Measurements from ENCODE around the gene PYHIN1.

PYHIN1 gene

GRCh38 chr1:158979229-158979628 is 47.9 kb downstream of the PYHIN1 start:
- Histone ChIP-seq H3K4me1 (no peaks in the 10 kb centered on the region), H3K27me3 (peaks cover 4% of the 10 kb centered on the region; the same call in 1 of the 2 replicates), H3K4me3 (ENCODE audit: low read depth, low read length) (no peak overlapping the region), H3K9me3 (no peaks in the 10 kb centered on the region; the same call in 1 of the 2 replicates), H3K36me3 (no peaks in the 10 kb centered on the region)
- DNase-seq: no peak
- TF ChIP-seq CTCF (IDR thresholded peaks at IDR 0.05; ENCODE audit: low read depth, low read length): no peak

- Histone ChIP-seq H3K9me3 (no peaks in the 10 kb centered on the region), H3K27me3 (no peaks in the 10 kb centered on the region; the same call in 1 of the 2 replicates), H3K4me3 (ENCODE audit: low read depth, low read length) (no peak overlapping the region), H3K36me3 (no peaks in the 10 kb centered on the region), H3K4me1 (no peaks in the 10 kb centered on the region)
- no peak for DNase-seq
- TF ChIP-seq CTCF (IDR thresholded peaks at IDR 0.05; ENCODE audit: low read depth, low read length): no peak
Observed at GRCh38 chr1:158983235-158983634, 51.9 kb downstream of the PYHIN1 start.

- no peak for TF ChIP-seq CTCF (IDR thresholded peaks at IDR 0.05; ENCODE audit: low read depth, low read length)
- DNase-seq: no peak
- Histone ChIP-seq H3K4me3 (ENCODE audit: low read depth, low read length) (no peak overlapping the region), H3K27me3 (no peaks in the 10 kb centered on the region; the same call in 1 of the 2 replicates), H3K9me3 (no peaks in the 10 kb centered on the region), H3K36me3 (no peaks in the 10 kb centered on the region), H3K4me1 (no peaks in the 10 kb centered on the region)
Observed at GRCh38 chr1:158984386-158984785, 53.0 kb downstream of the PYHIN1 start.

GRCh38 chr1:158989424-158989823 is 58.1 kb downstream of the PYHIN1 start:
- no peak for TF ChIP-seq CTCF (IDR thresholded peaks at IDR 0.05; ENCODE audit: low read depth, low read length)

GRCh38 chr1:158992787-158993312 is 61.5 kb downstream of the PYHIN1 start:
- Histone ChIP-seq H3K4me1 (no peaks in the 10 kb centered on the region), H3K36me3 (no peaks in the 10 kb centered on the region), H3K9me3 (no peaks in the 10 kb centered on the region), H3K4me3 (ENCODE audit: low read depth, low read length) (no peak overlapping the region), H3K27me3 (no peaks in the 10 kb centered on the region; the same call in 1 of the 2 replicates)
- no peak for TF ChIP-seq CTCF (IDR thresholded peaks at IDR 0.05; ENCODE audit: low read depth, low read length)
- DNase-seq: no peak

More at GRCh38 chr1:158989424-158989823, 58.1 kb downstream of the PYHIN1 start:
- DNase-seq: no peak
- no peaks in the 10 kb centered on the region for H3K36me3 ChIP-seq
- no peaks in the 10 kb centered on the region for H3K4me1 ChIP-seq
- H3K9me3 ChIP-seq: no peaks in the 10 kb centered on the region
- no peaks in the 10 kb centered on the region; the same call in 1 of the 2 replicates for H3K27me3 ChIP-seq
- H3K4me3 ChIP-seq (ENCODE audit: low read depth, low read length): no peak overlapping the region

GRCh38 chr1:158996998-158997397 is 65.6 kb downstream of the PYHIN1 start:
- Histone ChIP-seq H3K36me3 (no peaks in the 10 kb centered on the region), H3K27me3 (no peaks in the 10 kb centered on the region), H3K4me1 (peaks cover 3% of the 10 kb centered on the region), H3K4me3 (ENCODE audit: low read depth, low read length) (no peak overlapping the region), H3K9me3 (no peaks in the 10 kb centered on the region)
- no peak for TF ChIP-seq CTCF (IDR thresholded peaks at IDR 0.05; ENCODE audit: low read depth, low read length)
- DNase-seq: no peak
